ENCODE measurements around the gene C1orf174.
"Not testable (repeated sequence)": the region's sequence is repeated elsewhere in the genome, so short reads cannot be mapped to it uniquely, and the experiment has no call there.

Gene C1orf174

DNA sequence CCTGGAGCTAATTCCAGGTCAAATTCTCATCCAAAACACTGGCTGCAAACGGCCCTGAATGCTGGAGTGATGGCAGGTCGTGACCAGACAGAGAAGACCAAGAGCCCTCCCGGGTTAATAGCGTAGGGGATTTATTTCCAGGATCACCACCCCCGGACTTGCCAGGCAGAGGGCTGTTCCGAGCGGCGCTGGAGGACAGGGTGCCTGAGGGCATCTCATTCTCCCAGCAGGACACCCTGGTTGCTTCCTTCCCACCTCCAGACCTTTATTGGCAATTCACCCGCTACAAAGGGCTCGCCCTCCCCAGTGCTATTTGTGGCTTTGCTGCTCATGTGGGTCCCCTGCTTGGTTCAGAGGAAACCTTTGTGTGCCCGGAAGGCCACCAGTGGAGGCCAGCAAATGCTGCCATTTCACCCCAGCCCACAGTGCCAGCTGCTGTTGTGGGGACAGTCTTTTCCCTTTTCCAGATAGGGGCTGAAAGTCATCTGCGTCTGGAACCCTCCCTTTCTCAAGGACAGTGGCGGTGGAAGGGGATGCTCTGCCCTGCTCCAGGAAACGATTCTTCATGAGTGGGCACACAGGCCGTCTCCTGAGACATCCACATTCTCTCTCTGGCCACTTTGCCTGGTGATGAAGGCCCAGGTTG lies 19.0 kb upstream of the C1orf174 start:
- H3K4me3 ChIP-seq (ENCODE audit: low read depth, low read length): no peak overlapping the region
- no peak for TF ChIP-seq CTCF (IDR thresholded peaks at IDR 0.05; ENCODE audit: low read depth, low read length)

GRCh38 chr1:3918359-3918758 lies 18.3 kb upstream of the C1orf174 start:
- not testable (repeated sequence) for H3K4me3 ChIP-seq (ENCODE audit: low read depth, low read length)

GRCh38 chr1:3917761-3918160 lies 17.7 kb upstream of the C1orf174 start:
- no peak for TF ChIP-seq CTCF (IDR thresholded peaks at IDR 0.05; ENCODE audit: low read depth, low read length)
- H3K4me3 ChIP-seq (ENCODE audit: low read depth, low read length): no peak overlapping the region

DNA sequence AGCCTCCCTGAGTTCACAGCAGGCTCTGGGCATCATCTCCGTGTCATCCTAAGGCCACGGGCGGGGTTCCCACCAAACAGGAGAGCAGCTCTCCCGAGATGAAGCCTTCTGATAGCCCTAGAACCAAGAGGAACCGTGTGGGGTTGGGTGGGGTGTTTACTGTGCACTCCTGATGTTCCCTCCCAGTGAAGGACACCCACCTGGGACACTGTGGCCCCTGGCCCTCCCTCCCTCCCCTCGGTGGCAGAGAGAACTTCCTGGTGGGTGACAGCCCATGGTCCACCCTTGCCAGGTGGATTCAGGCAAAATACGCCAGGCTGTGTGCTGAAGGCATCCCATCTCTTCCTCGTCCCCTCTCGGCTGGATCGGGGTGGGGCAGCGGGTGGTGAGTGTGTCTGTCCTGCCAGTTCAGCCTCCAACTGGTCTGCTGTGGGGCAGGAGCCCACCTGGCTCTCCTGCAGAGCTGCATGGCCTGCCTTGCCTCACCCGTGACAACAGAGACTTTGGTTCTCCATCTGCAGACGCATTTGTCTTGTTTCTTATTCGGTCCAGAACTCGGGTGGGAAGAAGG lies 15.6 kb upstream of the C1orf174 start:
- no peak overlapping the region for H3K4me3 ChIP-seq (ENCODE audit: low read depth, low read length)
- no peak for TF ChIP-seq CTCF (IDR thresholded peaks at IDR 0.05; ENCODE audit: low read depth, low read length)

DNA sequence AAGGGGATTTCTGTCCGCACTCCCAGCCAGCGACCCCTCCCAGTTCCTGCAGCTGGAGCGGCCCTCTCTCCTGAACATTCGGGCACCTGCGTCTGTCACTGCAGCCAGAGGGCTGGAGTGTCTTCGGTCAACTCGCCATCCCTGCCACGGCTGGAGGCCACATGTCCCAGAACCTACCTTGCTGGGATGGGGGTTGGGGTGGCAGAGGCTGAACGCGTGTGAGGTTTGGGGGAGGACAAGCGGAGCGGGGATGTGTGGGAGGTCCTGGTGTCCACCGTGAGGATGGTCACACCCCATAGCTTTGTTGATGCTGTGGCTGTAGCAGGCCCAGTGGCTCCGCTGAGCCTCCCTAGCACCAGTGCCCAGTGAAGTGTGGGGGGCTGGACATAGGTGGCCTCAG lies 14.8 kb upstream of the C1orf174 start:
- TF ChIP-seq CTCF (IDR thresholded peaks at IDR 0.05; ENCODE audit: low read depth, low read length): no peak
- no peak overlapping the region for H3K4me3 ChIP-seq (ENCODE audit: low read depth, low read length)

DNA sequence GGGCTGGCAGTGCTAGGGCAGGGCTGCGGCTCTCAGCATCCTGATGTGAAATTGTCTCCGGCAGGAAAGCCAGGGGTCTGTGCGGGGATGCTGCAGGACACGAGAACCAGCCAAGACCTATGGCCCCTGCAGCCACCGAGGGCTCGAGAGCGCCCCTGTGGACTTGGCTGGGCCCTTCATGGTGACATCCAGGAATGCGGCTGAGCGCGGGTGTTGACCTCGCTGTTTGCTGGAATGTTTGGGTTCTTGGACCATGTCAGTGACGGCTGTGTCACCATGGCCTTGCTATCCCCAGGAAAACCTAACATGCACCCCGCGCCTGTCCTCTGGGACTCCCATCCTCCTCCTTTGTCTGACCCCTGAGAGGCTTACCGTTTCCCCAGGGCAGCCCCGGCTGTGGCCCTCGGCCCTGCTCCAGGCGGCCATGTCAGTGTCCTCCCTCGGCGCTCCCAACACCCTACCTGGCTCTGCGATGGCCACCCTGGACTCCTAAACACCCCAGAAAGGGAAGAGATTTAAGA lies 14.3 kb upstream of the C1orf174 start:
- H3K4me3 ChIP-seq (ENCODE audit: low read depth, low read length): no peak overlapping the region
- TF ChIP-seq CTCF (IDR thresholded peaks at IDR 0.05; ENCODE audit: low read depth, low read length): no peak

- H3K4me3 ChIP-seq (ENCODE audit: low read depth, low read length): no peak overlapping the region
- no peak for TF ChIP-seq CTCF (IDR thresholded peaks at IDR 0.05; ENCODE audit: low read depth, low read length)
These were observed 13.0 kb upstream of the C1orf174 start for GRCh38 chr1:3912809-3913685.
